Ureter (tissue), 1 donor: Measurements from ENCODE around the gene LRRC26. TPM values are rescaled to one million over a fixed set of nuclear protein-coding genes. Genes with fewer than 3 reads are reported as not detected.
A peak's percentile ranks its signal among the peaks of the same experiment; 100 is the strongest.
"Not testable (repeated sequence)": the region's sequence is repeated elsewhere in the genome, so short reads cannot be mapped to it uniquely, and the experiment has no call there.

Experiments used
- DNase-seq: peaks from one replicate; pipeline ENCODE4 v3.0.0-alpha.2; 2020; ENCODE audit warnings: low spot score
- total RNA-seq: library from RNA; stranded (reverse); gene quantifications from one replicate; pipeline ENCODE4 v1.2.4, GENCODE V29; 2023
- donor health status: DM: yes; HTN: yes; CAD: no.

LRRC26 gene
- total RNA-seq, 1 donor from 2014 or later, result not detected

DNA sequence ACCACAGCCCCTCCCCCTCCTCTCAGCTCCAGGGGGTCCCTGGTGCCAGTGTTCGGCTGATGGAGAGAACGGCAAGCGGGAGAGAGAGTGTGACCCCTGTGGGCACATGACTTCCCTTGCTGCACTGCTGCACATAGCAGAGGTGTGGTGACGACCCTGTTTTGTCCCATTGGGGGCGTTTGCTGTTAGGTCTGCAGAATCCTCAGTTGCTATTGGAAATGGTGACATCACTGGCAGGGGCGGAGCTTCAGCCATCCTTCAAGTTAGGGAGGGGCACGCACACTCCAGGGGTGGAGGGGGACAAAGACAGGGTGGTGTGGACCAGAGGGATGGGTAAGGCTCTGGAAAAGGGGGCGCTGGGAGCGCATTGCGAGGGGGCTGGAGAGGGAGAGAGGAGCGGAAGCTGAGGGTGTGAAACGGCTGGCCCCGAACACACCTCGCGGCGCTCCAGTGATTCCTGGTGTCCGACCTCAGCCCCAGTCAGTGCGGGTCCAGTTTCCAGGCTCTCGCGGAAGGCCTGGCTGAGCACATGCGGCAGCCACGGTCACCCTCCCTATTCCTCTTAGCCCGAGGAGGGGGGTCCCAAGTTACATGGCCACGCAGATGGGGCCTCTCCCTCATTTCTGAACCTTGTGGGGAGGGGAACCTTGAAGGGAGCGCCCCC, 31.7 kb downstream of the LRRC26 start:
- no peak for DNase-seq

DNA sequence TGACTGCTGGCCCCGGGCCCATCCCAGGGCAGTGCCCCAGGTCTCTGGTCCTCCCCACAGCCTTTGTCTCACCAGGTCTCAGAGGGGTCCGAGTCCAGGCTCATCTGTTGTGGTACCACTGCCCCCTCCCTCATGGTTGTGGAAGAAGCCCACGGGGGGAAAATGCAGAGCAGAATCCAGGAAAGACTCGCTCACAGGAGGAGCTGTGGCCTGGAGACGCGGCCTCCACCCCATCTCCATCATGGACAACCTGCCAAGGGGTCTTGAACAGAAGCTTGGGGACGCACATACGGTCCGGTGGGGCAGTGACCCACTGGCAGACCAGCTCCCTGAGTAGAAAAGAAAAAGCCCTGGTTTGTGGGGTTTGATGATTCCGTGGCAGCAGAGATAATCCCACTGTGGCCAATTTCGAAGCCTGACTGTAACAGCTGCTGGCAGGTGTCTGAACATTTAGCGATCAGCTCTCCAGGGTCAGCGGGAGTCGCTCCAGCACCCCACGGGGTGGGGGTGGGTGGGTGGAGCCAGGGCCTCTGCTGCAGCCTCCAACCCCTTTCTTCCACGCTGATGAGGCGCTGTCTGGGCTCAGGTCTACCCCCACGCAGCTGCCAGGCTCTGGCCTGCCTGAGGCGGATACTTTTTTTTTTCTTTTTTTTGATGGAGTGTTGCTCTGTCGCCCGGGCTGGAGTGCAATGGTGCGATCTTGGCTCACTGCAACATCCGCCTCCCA, 32.8 kb downstream of the LRRC26 start:
- no peak for DNase-seq

DNA sequence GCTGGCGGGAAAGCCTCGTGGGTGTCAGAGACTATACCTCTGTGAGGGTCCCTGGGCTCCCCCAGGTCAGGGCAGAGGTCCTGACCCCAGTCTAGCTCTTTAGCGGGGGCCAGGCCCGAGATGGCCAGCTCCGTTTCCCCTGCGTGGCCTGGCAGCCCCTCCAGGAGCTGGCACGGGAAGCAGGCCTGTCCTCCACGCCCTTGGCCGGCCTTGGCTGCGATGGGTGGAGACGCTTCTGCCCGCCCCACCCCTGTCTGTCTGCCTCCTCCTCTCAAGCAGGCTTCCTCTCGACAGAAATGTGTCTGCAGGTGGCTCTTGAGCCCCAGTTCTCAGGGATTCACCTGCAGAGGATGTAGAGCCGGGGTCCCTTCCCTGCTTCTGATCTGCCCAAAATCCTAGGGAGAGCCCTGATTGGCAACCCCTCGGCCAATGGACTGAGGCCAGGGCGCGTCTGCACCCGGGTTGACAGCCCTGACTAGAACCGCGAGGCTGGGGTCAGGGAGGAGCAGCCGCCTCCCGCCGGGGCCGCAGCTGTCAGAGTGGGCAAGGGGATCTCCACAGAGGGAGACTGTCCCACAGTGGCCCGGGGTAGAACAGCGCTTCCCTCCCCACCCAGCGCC, 33.5 kb downstream of the LRRC26 start:
- no peak for DNase-seq

DNA sequence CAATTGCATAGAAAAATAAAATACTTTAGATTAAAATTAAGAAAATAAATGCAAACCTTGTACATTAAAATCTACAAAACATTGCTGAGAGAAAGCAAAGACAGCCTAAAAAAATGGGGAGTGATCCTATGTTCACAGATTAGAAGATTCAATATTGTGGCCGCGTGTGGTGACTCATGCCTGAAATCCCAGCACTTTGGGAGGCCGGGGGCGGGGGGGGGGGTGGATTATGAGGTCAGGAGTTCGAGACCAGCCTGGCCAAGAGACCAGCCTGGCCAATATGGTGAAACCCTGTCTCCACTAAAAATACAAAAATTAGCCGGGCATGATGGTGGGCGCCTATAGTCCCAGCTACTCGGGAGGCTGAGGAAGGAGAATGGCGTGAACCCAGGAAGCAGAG, 34.7 kb downstream of the LRRC26 start:
- not testable (repeated sequence) for DNase-seq

DNA sequence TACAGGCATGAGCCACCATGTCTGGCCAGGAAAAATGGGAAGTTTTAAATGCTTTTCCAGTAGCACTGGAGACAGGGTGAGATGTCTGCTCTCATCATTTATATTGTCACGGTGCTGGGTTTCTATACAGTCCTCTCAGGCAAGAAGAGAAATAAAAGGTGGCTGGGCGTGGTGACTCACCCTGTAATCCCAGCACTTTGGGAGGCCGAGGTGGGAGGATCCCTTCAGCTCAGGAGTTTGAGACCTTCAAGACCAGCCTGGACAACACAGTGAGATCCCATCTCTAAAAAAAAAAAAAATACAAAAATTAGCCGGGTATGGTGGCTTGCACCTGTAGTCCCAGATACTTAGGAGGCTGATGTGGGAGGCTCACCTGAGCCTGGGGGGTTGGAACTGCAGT, 35.7 kb downstream of the LRRC26 start:
- DNase-seq, result no peak

DNA sequence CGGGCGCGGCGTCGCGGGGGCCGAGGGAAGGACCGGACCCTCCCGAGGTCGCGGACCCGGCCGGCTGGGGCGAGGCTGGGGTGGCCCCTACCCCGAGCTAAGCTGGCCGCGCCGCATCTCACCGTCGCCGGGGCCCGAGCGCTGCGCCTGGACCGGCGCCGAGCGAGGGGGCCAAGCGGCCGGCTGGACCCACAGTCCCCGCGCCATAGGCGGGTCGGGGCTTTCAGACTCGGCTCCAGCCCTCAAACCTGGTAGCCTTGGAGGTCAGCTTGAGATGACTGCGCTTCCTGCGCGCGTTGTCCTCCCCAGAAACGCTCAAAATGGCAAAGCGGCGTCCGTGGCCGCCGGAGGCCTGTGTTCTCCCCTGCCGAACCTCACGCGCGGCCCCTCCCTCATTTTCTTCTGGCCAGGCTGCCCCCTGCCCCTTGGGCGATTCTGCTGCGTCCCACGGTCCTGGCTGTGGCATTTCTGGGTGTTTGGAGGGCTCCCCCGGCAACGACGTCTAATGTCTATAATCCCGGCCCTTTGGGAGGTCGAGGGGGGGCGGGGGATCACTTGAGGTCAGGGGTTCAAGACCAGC, 39.6 kb downstream of the LRRC26 start:
- DNase-seq, result no peak

DNA sequence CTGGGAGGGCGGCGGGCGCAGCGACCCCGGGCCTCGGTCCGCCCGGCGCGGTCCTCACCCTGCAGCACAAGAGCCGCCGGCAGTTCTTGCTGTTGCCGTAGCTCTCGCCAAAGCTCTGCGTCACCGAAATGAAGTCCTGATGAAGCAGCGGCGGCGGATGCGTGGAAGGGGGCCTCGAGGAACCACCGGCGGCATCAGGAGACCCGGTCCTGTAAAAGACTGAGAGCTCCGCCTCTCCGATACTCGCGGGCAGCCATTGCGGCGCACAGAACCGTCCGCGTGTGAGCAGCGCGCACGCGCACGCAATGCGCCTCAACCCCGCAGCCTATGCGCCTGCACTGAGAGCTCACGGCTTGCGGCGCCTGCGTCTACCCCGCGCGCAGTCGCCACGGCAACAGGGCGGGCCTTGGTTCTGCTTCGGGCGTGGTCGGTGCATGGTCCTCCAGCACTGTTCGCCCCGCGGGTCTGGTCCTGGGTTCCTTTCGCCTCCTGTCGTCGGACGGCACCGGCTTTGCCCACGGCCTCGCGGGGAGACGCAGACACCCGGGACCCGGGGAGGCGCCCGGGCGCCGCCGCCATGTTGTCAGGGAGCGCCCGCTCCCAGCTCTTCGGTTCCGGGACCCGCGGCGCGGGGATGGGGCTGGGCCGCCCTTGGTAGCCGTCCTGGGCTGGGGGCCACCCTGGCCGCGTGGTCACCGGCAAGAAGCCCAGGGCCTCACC, 40.2 kb downstream of the LRRC26 start:
- peak; percentile 81 for DNase-seq

DNA sequence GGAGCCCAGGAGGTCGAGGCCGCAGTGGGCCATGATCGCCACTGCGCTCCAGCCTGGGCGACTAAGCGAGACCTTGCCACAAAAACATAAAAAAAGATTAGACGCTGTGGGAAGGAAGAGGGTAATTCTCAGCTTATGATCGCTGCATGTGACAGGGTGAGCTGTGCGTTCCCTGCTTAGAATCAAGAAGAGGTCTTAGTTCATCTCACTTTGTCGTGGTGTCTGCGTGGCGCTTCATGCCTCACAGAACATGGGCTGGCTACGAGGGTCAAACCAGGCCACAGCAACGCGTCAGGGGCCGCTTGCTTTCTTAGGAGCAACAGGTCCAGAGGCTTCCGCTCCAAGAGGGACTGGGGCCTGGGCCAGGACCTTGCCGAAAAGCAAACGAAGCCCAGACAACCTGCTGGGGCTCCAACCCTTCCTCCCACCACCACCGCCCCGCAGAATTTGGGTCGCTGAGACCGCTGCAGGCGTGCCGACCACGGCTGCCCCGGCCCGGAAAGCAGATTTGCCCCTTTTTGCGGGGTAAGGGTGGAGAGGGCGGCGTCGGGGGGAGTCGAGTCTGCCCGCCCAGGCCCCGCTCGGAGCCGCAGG, 40.9 kb downstream of the LRRC26 start:
- DNase-seq, result no peak

DNA sequence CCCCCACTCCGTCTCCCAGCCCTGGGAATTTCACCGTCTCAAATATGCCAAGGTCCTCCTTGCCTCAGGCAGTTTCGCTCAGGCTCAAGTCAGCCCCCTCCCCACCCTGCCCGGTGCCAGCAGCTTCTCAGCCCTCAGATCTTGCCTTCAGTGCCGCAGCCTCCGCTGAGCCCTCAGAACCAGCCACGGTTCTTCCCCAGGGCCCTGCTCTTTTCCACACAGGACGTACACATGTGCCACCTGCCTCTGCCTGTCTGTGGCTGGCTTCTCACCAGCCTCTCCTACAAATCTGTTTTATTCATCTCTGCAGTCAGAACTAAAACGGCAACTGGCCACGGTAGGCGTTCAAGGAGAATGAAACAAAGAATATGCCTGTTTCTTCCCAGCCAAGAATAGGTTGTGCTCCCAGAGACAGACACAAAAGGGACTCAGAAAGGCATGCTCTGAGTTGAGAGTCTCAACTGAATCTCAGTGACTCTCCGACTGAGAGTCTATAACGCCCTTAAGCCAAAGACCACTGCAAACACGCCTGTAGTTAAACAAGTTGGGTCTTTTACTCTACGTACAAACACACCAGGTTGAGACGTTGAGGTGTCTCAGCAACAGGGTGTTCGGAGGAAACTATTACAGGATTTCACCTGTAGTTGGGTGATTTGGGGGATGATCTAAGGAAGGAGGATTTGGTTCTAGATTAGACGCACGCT, 41.5 kb downstream of the LRRC26 start:
- no peak for DNase-seq

DNA sequence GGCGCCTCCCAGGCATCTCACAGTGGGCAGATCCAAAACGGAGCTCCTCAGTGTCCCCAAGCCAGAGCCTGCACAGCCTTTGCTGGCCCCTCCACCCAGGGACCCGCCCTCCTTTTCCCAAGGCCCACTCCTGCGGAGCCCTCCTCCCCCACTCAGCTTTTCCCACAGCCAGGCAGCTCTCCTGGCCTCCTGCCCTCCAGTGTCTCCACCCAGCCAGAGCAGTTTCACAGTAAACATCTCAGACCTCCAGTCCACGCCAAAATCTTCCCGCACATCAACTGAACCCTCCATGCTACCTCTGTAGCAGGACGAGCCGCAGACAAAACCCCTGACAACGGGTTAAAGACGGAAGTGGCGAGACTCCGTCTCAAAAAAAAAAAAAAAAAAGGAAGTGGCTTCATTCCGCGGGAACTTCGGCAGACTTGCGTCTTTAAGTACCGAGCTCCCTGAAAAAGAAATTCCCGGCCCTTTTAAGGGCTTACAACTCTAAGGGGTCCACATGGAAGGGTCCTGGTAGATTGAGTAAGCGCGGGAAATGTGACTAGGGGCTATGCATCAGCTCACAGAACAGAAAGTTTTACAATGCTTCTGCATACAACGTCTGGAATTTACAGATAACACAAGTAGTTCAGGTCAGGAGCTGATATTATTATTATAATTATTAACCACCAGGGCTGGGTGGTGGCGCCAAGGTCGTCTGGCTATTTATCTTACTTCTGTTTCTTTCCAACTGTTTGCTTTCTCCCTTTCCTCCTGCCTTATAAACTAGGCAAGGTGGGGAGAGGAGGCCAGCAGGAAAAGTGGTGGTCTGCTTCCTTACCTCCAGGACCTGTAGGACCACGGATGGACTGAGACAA, 42.3 kb downstream of the LRRC26 start:
- no peak for DNase-seq

DNA sequence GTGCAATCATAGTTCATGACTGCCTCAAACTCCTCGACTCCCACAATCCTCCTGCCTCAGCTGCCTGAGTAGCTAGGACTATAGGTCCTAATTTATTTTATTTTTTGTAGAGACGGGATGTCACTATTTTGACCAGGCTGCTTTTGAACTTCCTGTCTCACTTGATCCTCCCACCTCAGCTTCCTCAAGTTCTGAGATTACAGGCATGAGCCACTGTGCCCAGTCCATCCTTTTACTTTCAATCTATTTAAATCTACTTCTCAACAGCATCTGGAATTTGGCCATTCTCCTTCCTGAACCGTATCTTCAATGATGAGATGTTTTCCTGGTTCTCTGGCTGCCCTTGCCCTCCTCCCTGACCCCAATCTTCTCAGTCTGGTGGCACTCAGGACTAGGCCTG, 43.1 kb downstream of the LRRC26 start:
- DNase-seq, result no peak

DNA sequence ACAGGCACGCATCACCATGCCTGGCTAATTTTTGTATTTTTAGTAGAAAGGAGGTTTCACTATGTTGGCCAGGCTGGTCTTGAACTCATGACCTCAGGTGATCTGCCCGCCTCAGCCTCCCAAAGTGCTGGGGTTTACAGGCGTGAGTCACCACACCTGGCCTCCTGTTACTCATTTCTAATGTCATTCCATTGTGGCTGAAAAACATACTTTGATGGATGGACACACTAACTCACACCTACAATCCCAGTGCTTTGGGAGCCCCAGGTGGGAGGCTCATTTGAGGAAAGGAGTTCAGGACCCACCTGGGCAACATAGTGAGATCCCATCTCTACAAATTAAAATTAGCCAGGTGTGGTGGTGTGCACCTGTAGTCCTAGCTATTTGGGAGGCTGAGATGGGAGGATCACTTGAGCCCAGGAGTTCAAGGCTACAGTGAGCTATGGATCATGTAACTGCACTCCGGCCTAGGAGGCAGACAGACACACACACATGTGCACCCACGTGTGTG, 45.8 kb downstream of the LRRC26 start:
- not testable (repeated sequence) for DNase-seq

DNA sequence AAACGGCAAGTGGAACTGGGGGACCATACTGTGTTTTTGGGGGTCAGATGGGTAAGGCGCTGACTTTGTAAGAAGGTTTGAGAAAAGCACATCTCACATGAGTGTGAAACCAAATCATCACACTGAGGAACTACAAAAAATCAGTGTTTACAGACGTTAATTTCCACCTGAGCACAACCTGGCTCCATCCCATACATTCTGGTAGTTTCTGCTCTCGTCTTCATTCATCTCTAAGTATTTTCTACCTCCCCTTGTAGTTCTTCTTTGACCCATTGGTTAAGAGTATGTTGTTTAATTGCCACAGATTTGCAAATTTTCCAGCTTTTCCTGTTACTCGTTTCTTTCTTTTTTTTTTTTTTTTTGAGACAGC, 46.4 kb downstream of the LRRC26 start:
- DNase-seq, result no peak

DNA sequence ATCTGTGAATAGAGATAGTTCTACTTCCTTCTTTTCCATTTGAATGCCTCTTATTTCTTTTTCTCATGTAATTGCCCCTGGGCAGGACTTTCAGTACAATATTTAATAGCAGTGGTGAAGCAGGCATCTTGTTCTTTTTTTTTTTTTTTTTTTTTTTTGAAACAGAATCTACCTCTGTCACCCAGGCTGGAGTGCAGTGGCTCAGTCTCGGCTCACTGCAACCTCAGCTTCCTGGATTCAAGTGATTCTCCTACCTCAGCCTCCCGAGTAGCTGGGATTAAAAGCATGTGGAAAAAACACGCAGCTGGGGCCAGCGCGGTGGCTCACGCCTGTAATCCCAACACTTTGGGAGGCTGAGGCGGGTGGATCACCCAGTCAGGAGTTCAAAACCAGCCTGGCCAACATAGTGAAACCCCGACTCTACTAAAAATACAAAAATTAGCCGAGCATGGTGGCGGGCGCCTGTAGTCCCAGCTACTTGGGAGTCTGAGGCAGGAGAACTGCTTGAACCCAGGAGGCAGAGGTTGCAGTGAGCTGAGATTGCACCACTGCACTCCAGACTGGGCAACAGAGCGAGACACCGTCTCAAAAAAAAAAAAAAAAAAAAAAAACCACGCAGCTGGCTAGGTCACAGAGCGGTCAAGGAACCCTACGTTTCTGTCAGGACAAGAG, 46.9 kb downstream of the LRRC26 start:
- not testable (repeated sequence) for DNase-seq

DNA sequence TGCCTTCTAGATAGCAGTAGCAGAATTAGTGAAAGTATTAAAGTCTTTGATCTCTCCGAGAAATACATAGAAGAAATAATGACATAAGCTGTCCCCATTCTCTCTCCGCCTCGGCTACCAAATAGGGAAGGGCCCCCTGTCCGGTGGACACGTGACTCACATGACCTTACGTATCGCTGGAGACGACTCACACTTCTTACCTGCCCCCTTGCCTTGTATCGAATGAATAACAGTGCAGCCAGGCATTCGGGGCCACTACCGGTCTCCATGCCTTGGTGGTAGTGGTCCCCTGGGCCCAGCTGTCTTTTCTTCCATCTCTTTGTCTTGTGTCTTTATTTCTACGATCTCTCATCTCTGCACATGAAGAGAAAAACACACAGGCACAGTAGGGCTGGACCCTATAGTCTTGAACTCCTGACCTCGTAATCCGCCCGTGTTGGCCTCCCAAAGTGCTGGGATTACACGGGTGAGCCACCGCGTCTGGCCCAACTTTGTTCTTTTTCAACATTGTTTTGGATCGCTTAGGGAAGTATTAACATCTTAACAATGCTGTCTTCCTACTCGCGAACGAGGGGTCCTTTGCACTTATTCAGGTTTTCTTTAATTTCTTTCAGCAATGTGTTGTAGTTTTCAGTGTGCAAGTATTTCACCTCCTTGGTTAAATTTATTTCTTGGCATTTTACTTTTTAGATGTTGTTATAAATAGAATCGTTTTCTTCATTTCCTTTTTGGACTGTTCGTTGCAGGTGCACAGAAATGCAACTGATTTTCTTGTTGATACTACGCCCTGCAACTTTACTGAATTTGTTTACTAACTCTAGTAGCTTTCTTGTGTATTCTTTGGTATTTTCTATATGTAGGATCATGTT, 47.7 kb downstream of the LRRC26 start:
- DNase-seq, result not testable (repeated sequence)
